NT2/D1 (cell line): ENCODE measurements around the gene PDS5A.
"Not testable (repeated sequence)": the region's sequence is repeated elsewhere in the genome, so short reads cannot be mapped to it uniquely, and the experiment has no call there.

Experiments
- DNase-seq: peaks from one replicate; pipeline ENCODE4 v3.0.0-alpha.2; 2011; ENCODE audit warnings: low read depth, low spot score
- H3K27me3 ChIP-seq: 2 replicates; pipeline ENCODE4 v1.6.0; 2011; ENCODE audit warnings: mild to moderate bottlenecking; ENCODE audit not compliant: insufficient read length, insufficient read depth
- H3K36me3 ChIP-seq: 2 replicates; pipeline ENCODE4 v1.6.1; 2011; ENCODE audit warnings: mild to moderate bottlenecking, low read length, mixed read lengths; ENCODE audit not compliant: insufficient read depth, insufficient read length
- H3K4me1 ChIP-seq: 2 replicates; pipeline ENCODE4 v1.5.1; 2011; ENCODE audit not compliant: insufficient read depth, insufficient read length
- H3K4me3 ChIP-seq: 2 replicates; pipeline ENCODE4 v1.5.1; 2011; ENCODE audit warnings: low read depth; ENCODE audit not compliant: insufficient read length
- H3K9ac ChIP-seq: 2 replicates; pipeline ENCODE4 v1.6.0; 2011; ENCODE audit warnings: low read depth; ENCODE audit not compliant: insufficient read length
- H3K9me3 ChIP-seq: 2 replicates; pipeline ENCODE4 v1.5.1; 2011; ENCODE audit warnings: mild to moderate bottlenecking, low read length; ENCODE audit not compliant: insufficient read depth
- SUZ12 ChIP-seq: IDR thresholded peaks from 2 replicates; pipeline ENCODE4 v1.6.1; 2011; ENCODE audit not compliant: insufficient read length, insufficient read depth; ENCODE audit errors: extremely low read depth
- YY1 ChIP-seq: IDR thresholded peaks from 2 replicates; pipeline ENCODE4 v1.6.1; 2011; ENCODE audit not compliant: insufficient read length, insufficient read depth
- ZNF274 ChIP-seq: IDR thresholded peaks from 2 replicates; pipeline ENCODE4 v1.6.1; 2011; ENCODE audit warnings: mild to moderate bottlenecking, low read depth, low read length

PDS5A gene

DNA sequence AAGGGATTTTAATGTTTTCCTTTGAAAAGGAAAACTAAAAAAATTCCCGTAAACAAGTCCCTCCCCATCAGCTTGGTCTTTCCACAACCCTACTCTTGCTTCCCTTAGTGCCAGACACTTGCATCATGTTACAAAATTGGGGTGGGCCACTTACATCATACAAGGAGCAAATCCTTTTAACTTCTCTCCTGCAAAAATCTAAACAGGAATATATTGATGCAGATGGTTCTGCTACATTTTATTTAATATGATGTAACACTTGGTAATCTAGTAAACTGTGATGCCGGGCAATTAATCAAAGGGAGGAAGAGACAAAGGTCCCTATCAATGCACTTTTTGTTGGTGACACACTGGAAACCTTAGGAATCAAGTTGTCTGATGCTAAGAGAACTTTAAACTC lies 154.5 kb downstream of the PDS5A start:
- Histone ChIP-seq H3K27me3 (no peaks in the 10 kb centered on the region), H3K9me3 (no peaks in the 10 kb centered on the region), H3K4me1 (no peaks in the 10 kb centered on the region), H3K36me3 (peaks cover 20% of the 10 kb centered on the region), H3K4me3 (no peak overlapping the region), H3K9ac (no peak overlapping the region)
- DNase-seq, result no peak
- TF ChIP-seq ZNF274 (no peak), SUZ12 (no peak), YY1 (no peak)

DNA sequence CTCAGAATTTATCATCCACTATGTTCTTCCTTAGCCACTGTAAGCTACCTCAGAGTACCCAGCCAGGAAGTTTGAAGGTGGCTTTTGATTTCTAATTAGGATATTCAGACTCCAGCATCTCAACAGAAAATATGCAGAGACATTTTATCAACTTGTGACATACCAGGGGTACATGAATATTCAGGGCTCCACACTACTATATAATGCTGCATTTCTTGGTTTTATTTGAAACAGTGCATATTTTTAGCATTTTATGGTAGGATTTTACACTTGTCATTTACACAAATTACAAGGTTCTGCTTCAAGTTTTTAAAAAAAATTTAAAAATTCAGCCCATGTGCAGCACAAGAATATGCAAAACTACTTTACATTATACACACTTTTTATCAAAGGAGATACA lies 155.0 kb downstream of the PDS5A start:
- no peaks in the 10 kb centered on the region for H3K27me3 ChIP-seq
- peaks cover 17% of the 10 kb centered on the region for H3K36me3 ChIP-seq
- no peak overlapping the region for H3K4me3 ChIP-seq

DNA sequence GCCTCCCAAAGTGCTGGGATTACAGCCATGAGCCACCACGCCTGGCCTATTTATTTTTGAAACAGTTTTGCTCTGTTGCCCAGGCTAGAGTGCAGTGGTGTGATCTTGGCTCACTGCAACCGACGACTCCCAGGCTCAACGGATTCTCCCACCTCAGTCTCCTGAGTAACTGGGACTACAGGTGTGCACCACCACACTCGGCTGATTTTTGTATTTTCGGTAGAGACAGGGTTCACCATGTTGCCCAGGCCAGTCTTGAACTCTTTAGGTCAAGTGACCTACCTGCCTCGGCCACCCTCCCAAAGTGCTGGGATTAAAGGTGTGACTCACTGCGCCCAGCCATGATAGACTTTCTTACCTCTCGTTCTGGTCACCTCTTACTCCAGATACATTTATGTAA lies 155.8 kb downstream of the PDS5A start:
- no peaks in the 10 kb centered on the region for H3K4me1 ChIP-seq
- no peak overlapping the region for H3K9ac ChIP-seq
- no peak for TF ChIP-seq ZNF274
- no peak for TF ChIP-seq SUZ12
- DNase-seq, result no peak
- H3K9me3 ChIP-seq, result no peaks in the 10 kb centered on the region
- no peaks in the 10 kb centered on the region for H3K27me3 ChIP-seq
- H3K4me3 ChIP-seq, result no peak overlapping the region
- H3K36me3 ChIP-seq, result peaks cover 11% of the 10 kb centered on the region

More for the DNA sequence above, 155.0 kb downstream of the PDS5A start:
- no peak for TF ChIP-seq YY1
- TF ChIP-seq ZNF274, result no peak
- no peak for DNase-seq
- Histone ChIP-seq H3K9me3 (no peaks in the 10 kb centered on the region), H3K4me1 (no peaks in the 10 kb centered on the region), H3K9ac (no peak overlapping the region)

DNA sequence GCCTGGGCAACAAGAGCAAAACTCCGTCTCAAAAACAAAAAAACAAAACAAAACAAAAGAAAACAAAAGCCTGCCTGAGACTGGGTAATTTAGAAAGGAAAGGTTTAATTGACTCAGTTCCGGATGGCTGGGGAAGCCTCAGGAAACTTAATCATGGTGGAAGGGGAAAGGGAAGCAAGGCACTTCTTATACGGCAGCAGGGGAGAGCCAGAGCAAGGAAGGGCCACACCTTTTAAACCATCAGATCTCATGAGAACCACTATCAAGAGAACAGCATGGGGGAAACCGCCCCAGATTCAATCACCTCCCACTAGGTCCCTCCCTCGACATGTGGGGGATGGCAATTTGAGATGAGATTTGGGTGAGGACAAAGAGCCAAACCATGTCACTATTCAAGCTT lies 157.5 kb downstream of the PDS5A start:
- H3K9me3 ChIP-seq, result no peaks in the 10 kb centered on the region
- TF ChIP-seq ZNF274, result no peak
- TF ChIP-seq YY1, result no peak
- no peak for TF ChIP-seq SUZ12
- H3K9ac ChIP-seq, result no peak overlapping the region
- H3K27me3 ChIP-seq, result no peaks in the 10 kb centered on the region
- peaks cover 9% of the 10 kb centered on the region for H3K36me3 ChIP-seq
- DNase-seq, result no peak
- no peak overlapping the region for H3K4me3 ChIP-seq
- no peaks in the 10 kb centered on the region for H3K4me1 ChIP-seq

DNA sequence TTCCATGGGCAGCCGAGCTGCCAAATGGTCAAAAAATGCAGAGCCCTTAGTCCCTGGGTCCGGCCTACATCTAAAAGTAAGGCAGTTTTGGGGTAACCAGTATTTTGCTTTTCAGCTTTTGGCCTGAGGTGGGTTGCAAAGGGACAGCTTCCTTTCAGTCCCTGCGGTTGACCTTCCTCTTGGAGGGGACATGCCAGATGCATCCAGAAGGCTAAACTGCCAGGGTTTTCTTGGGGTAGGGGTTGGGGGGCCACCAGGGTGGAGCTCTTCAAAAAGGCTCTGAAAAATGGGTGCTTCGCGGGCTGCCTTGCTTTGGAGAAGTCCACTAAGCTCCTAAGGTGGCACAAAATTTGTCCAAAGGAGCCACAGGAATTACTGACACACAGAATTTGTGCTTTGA lies 159.1 kb downstream of the PDS5A start:
- Histone ChIP-seq H3K9me3 (no peaks in the 10 kb centered on the region), H3K4me3 (no peak overlapping the region), H3K36me3 (no peaks in the 10 kb centered on the region), H3K4me1 (peaks cover 6% of the 10 kb centered on the region), H3K27me3 (no peaks in the 10 kb centered on the region), H3K9ac (no peak overlapping the region)
- TF ChIP-seq YY1 (no peak), ZNF274 (no peak), SUZ12 (no peak)
- no peak for DNase-seq

DNA sequence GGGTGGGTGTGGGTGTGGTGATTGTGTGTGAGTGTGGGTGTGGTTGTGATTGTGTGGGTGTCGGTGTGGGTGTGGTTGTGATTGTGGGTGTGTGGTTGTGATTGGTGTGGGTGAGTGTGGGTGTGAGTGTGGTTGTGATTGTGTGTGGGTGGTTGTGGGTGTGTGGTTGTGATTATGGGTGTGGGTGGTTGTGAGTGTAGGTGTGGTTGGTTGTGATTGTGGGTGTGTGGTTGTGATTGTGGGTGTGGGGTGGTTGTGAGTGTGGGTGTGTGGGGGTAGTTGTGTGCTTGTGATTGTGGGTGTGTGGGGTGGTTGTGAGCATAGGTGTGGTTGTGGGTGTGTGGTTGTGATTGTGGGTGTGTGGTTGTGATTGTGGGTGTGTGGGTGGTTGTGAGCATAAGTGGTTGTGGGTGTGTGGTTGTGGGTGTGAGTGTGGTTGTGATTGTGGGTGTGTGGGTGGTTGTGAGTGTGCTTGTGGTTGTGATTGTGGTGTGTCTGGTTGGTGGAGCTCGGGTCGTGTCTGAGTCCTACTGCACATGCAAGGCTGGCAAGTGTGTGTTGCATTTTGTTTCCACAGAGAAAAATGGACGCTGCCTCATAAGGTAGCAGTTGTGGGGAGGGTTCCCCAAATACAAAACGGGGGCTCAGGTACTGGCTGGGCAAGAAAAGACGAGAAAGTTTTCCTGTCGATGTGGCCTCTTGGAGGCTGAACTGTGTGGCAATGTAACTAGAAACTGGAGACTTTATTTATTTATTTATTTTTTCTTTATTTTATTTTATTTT lies 163.1 kb downstream of the PDS5A start:
- Histone ChIP-seq H3K4me3 (no peak overlapping the region), H3K4me1 (peaks cover 6% of the 10 kb centered on the region), H3K9me3 (no peaks in the 10 kb centered on the region), H3K9ac (no peak overlapping the region), H3K27me3 (no peaks in the 10 kb centered on the region), H3K36me3 (no peaks in the 10 kb centered on the region)
- no peak for DNase-seq
- TF ChIP-seq ZNF274 (no peak), SUZ12 (no peak), YY1 (no peak)

DNA sequence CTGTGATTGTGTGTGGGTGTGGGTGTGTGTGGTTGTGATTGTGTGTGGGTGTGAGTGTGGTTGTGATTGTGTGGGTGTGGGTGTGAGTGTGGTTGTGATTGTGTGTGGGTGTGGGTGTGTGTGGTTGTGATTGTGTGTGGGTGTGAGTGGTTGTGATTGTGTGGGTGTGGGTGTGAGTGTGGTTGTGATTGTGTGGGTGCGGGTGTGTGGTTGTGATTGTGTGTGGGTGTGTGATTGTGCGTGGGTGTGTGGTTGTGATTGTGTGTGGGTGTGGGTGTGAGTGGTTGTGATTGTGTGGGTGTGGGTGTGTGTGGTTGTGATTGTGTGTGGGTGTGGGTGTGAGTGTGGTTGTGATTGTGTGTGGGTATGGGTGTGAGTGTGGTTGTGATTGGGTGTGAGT lies 163.9 kb downstream of the PDS5A start:
- H3K9me3 ChIP-seq, H3K36me3 ChIP-seq, H3K4me3 ChIP-seq, H3K27me3 ChIP-seq, H3K4me1 ChIP-seq, DNase-seq, H3K9ac ChIP-seq: not testable (repeated sequence)

DNA sequence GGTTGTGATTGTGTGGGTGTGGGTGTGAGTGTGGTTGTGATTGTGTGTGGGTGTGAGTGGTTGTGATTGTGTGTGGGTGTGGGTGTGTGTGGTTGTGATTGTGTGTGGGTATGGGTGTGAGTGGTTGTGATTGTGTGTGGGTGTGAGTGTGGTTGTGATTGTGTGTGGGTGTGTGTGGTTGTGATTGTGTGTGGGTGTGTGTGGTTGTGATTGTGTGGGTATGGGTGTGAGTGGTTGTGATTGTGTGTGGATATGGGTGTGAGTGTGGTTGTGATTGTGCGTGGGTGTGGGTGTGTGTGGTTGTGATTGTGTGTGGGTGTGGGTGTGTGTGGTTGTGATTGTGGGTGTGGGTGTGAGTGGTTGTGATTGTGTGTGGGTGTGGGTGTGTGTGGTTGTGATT lies 164.7 kb downstream of the PDS5A start:
- not testable (repeated sequence) for H3K27me3 ChIP-seq, DNase-seq, H3K9ac ChIP-seq, H3K36me3 ChIP-seq, H3K4me3 ChIP-seq, H3K4me1 ChIP-seq, H3K9me3 ChIP-seq
